Measurements from ENCODE around the gene AMZ1.

The AMZ1 gene

DNA sequence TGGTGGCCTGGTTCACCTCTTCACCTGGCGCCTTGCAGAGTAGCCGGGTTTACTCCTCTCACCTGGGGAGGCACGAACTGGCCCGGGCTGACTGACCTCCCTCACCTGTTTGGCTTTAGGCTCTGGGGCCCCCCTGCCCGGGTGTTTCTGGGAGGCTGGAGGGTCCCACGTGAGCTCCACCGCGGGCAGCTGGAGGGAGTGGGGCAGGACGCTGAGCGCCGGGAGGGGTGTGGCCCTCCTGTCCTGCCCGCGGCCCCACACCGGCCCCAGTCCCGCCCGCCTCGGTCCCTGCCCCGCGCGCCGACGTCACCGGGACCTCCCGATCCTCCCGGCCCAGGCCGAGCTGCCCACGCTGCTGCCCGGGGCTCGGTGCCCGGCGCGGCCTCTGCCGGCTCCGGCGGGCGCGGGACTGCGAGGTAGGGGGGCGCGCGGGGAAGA, at the start of gene AMZ1:
Gene AMZ1 (plus strand): TSS at position 322 of the 438 bp plus-strand sequence. CDS start 12,250 bp downstream, outside the sequence.
- no peak for DNase-seq

- DNase-seq, result no peak
Measured at GRCh38 chr7:2638224-2638991, 49.6 kb upstream of the AMZ1 start.

DNA sequence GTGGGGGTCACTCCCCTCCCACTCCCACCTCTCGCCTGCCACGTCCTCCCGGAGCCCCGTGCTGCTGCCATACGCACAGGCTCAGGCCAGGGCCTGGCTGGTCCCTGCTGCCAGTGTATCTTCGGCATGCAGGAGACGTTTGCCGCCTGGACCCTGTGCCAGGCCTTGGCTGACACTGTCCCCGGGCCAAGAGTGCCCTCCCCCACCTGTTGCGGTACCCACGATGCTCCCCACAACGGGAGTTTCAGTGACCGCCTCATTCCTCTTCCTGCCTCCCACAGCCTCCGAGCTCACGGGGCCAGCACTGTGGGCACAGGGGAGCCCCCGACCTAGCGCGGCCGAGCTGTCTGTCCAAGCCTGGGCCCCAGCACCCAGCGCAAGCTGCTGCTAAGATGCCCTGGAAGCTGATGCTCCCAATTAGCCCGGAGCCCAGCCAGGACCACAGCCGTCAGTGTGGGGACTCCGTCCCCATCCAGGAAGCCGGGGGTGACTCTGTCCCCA, 48.8 kb upstream of the AMZ1 start:
- DNase-seq, result no peak

DNA sequence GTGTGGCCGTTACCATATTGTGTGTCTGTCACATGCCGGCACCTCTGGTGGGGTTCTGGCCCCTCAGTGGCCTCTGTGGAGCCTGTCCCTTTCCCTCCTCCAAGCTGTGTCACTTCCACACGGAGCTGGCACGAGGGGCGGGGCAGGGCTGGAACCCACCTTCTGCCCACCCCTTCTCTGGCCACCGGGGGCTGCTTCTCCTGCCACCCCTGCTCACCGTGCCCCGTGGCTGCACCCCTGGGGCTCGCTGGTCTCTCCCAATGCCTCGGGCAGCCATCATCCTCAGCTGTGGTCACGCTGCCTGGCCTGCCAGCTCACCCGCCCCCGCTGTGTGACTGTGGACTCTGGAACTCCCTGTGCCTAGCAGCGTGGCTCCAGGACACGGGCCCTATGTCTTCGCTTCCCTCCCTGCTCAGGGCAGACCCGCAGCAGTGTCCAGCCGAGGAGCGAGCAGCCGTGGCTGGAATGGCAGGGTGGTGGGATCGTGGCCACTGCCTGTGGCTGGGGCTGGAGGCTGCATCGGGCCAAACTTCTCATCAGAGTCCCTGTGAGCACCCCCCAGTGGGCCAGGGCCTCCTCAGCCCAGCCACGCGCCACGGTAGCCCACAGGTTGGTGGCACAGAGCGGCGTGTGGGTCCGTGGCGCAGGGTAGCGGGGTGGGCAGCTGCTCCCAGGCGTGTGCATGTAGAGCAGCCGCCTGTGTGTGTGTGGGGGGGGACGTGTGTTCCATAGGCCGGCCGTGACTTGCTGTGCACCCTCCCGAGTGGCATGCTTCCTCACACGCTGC, 48.1 kb upstream of the AMZ1 start:
- no peak for DNase-seq

DNA sequence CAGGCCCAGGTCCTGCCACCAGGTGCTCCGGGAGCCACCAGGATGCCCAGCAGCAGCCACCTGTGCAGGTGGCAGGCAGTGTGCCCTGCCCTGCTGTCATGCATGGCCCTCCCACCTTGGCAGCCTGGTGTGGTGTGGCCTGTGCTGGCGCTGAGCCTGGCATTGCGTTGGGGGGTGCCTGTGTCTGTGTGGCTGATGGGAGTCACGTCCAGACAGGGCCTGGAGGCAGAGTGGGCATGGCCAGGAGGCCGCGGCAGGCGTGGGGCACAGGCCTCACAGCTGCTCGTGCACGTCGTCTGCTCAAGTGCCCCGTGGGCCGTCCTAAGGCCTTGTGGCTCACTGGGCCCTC, 47.5 kb upstream of the AMZ1 start:
- no peak for DNase-seq

- DNase-seq, result no peak
Measured at GRCh38 chr7:2640846-2641316, 47.1 kb upstream of the AMZ1 start.

GRCh38 chr7:2641406-2642393, 46.3 kb upstream of the AMZ1 start:
- DNase-seq, result no peak

DNA sequence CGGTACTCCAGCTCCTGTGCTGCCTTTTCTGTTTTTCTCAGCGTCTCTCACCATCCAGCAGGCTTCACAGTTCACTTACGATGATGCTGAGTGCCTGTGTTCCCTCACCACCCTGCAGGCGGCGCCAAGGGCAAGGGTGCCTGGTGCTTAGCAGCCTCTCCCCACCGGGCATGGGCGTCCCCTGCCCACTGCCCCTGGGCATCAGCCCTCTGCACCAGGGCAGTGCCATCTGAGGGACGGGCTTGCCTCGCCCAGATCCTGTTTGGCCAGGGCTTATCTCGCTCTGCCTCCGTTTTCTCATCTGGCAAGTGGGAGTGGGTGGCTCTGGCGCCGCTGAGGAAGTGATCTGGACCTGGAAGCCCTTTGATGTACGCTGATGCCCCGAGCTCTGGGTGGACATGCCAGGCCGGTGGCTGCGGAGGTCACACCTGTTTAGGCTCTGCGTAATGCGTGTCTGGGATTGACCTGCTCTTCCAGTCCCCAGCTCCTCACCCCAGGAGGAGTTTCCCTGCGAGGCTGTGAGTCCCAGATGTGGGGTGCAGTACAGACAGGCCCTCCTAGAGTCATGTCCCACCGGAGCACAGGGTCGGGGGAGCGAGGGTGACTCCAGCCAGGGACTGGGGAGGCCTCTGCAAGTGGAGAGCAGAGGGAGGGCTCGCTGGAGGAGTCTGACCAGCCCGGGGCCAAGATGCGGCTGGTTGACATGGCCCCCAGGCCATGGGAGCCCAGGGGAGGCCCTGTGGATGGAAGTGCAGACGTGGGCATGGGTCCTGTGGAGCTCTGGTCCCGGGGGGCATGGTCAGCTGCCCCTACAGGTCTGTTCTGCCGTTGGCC, 44.4 kb upstream of the AMZ1 start:
- DNase-seq, result no peak

GRCh38 chr7:2644220-2644561, 43.8 kb upstream of the AMZ1 start:
- no peak for DNase-seq

DNA sequence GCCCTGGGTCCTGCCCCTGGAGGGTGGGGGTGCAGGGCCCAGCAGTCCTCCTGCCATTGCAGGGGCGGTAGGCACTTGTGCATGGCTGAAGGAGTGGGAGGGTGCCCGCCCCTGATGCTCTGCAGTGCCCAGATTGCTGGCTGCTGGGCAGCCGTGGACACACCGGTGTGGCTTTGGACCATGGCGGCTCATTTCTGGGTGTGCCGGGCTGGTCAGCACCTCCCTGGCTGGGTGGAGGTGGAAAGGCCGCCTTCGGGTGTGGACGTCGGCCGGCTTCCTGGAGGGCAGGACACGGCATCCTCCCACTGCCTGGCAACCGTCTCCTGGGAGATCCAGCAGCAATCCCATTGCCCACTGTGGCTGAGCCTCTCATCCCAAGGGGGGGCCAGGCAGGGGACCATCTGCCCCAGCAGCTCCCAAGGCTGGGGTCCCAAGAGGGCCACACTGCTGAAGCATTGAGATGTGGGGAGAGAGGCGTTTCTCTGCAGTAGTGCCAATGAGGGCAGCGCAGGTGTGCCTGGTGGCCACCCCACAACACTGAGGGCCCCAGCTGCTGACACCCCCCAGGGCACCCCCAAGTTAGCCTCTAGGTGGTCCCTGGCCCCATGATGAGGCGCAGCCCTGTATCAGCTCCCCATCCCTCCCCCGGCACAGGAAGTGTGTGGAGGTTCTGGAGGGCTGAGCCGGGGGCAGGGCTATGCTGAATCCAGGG, 43.3 kb upstream of the AMZ1 start:
- DNase-seq, result no peak

GRCh38 chr7:2645274-2645868, 42.6 kb upstream of the AMZ1 start:
- DNase-seq, result peak; percentile 72

GRCh38 chr7:2646336-2646679, 41.7 kb upstream of the AMZ1 start:
- DNase-seq, result no peak

- DNase-seq, result no peak
Measured at GRCh38 chr7:2646680-2647571, 41.1 kb upstream of the AMZ1 start.

GRCh38 chr7:2647594-2648172, 40.3 kb upstream of the AMZ1 start:
- DNase-seq, result no peak

DNA sequence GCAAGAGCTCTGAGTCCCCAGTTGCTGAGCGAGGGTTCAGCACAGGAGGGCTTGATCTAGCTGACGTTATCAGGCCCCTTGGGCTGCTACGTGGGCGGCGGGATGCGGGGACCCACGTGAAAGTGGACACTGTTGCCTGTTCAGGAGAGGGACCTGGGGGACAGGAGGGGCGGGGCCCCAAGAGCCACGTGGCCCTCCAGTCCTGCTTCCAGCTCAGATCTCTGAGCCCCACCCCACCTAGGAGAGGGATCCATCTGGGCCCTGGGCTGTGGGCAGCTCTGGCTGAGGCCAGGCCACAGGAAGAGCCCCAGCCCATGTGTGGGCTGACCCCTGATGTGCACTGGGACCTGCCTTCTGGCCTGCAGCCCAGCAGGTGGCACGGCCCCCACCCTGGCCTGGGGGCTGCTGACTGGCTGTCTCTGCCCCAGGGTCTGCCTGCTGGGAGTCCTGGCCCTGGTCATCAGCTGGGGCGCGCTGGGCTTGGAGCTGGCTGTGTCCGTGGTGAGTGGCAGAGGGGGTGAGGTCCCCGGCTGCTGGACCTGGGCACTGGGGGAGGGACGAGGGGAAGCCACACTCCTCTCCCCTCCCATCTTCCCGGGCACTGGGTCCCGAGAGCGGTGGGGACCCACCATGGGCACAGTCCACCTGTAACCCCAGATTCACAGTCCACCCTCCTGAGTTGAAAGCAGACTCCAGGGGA, 38.7 kb upstream of the AMZ1 start:
- no peak for DNase-seq

GRCh38 chr7:2649991-2650390, 38.0 kb upstream of the AMZ1 start:
- DNase-seq, result no peak

DNA sequence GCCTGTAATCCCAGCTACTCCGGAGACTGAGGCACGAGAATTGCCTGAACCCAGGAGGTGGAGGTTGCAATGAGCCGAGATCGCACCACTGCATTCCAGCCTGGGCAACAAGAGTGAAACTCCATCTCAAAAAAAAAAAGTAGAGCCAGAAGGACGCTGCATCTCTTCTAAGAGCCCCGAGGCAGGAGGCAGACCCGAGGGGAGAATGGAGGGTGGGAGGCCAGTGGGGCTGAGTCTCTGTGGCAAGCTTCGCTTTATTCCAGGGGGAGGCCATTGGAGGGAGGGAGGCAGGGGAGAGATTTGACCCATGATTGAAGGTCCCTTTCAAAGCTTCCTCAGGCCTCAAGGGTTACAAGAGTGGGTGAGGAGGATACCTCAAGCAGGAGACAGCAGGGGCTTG, 37.6 kb upstream of the AMZ1 start:
- DNase-seq, result no peak

GRCh38 chr7:2651336-2651735, 36.7 kb upstream of the AMZ1 start:
- no peak for DNase-seq
